HepG2 (cell line): ENCODE results near the gene MAMDC2. TPM values are rescaled to one million over a fixed set of nuclear protein-coding genes. Genes with fewer than 3 reads are reported as not detected.
A peak's percentile ranks its signal among the peaks of the same experiment; 100 is the strongest.

Experiments
- ATAC-seq: fragments of 200-7000 bp; cut with Tn5 transposase; 3 replicates; pipeline ENCODE4 v1.9.1; 2020; ENCODE audit warnings: mild to moderate bottlenecking, moderate library complexity
- BruUV-seq: library from RNA; stranded (reverse); fragments of 400-500 nt; replicated peaks from 2 replicates; lab custom pipeline; 2021; lab: Mats Ljungman, UMichigan
- CTCF ChIA-PET: fragments of 300-600 bp; formaldehyde crosslinking; extraction: SDS; loops from one replicate; lab custom pipeline; 2021; ENCODE audit warnings: low total read pairs, inconsistent platforms, low intra/inter-chr PET ratio; lab: Yijun Ruan, JAX
- POLR2A ChIA-PET: fragments of 350-600 bp; sonication (Branson Sonifier 250); formaldehyde crosslinking; loops from one replicate; lab custom pipeline; 2020; ENCODE audit warnings: antibody characterized with exemption, inconsistent platforms; lab: Yijun Ruan, JAX
- DNase-seq: peaks from one replicate; pipeline ENCODE4 v3.0.0-alpha.2; 2015; ENCODE audit warnings: low spot score
- FAIRE-seq: peaks from 3 replicates; lab custom pipeline; 2011; peaks lifted over from hg19 to GRCh38; lab: Jason Lieb, UNC
- H2AFZ ChIP-seq: one replicate; pipeline ENCODE4 v1.6.1; 2011; ENCODE audit warnings: low read length, inconsistent platforms
- H3K27ac ChIP-seq: fragments of 300-600 bp; 3 replicates; pipeline ENCODE4 v1.8.0; 2011; ENCODE audit warnings: mixed run types, mild to moderate bottlenecking, mixed read lengths, low read length, inconsistent platforms; ENCODE audit not compliant: insufficient read depth; ENCODE audit errors: extremely low read length
- H3K27me3 ChIP-seq, 2 experiments: fragments of 200-600 bp in 1 of 2; 2 replicates in 1 of 2; 3 replicates in 1 of 2; pipeline versions ENCODE4 v1.6.0 to v1.8.0; 2011; ENCODE audit warnings: low read length in 2 of 2, mild to moderate bottlenecking in 2 of 2, moderate library complexity in 2 of 2, inconsistent platforms in 1 of 2; ENCODE audit not compliant: insufficient read depth in 2 of 2, control insufficient read depth in 1 of 2
- H3K36me3 ChIP-seq, 2 experiments: fragments of 200-600 bp in 1 of 2; replicated peaks in 1 of 2; 2 replicates in 1 of 2; 3 replicates in 1 of 2; pipeline versions ENCODE4 v1.5.1 to v1.8.0; 2011; ENCODE audit warnings: low read length in 2 of 2, inconsistent platforms in 1 of 2; ENCODE audit not compliant: insufficient read depth in 2 of 2, control insufficient read depth in 1 of 2
- H3K4me1 ChIP-seq: 2 replicates; pipeline ENCODE4 v1.5.1; 2012; ENCODE audit warnings: low read length, inconsistent platforms; ENCODE audit not compliant: insufficient read depth
- H3K4me2 ChIP-seq: 2 replicates; pipeline ENCODE4 v1.6.0; 2011; ENCODE audit warnings: low read depth, low read length, inconsistent platforms
- H3K4me3 ChIP-seq, 3 experiments: fragments of 200-600 bp in 1 of 3; sonication (generic), shearing (Covaris generic) in 1 of 3; replicated peaks in 1 of 3; 2 replicates each; pipeline ENCODE4 v1.5.1; 2011 to 2016; ENCODE audit warnings: low read length in 3 of 3, inconsistent platforms in 2 of 3, low read depth in 2 of 3, mild to moderate bottlenecking in 2 of 3, control low read depth in 1 of 3, mixed read lengths in 1 of 3; ENCODE audit not compliant: insufficient read depth in 1 of 3
- H3K79me2 ChIP-seq: one replicate; pipeline ENCODE4 v1.6.1; 2011; ENCODE audit warnings: low read length, inconsistent platforms; ENCODE audit not compliant: insufficient read depth
- H3K9ac ChIP-seq: 2 replicates; pipeline ENCODE4 v1.6.0; 2011; ENCODE audit warnings: mild to moderate bottlenecking, low read depth, low read length, inconsistent platforms; ENCODE audit not compliant: insufficient read depth
- H3K9me3 ChIP-seq: 2 replicates; pipeline ENCODE4 v1.5.1; 2012; ENCODE audit warnings: mild to moderate bottlenecking, low read length
- H4K20me1 ChIP-seq: 2 replicates; pipeline ENCODE4 v1.6.0; 2011; ENCODE audit warnings: inconsistent platforms, mild to moderate bottlenecking, low read length, moderate library complexity; ENCODE audit not compliant: insufficient read depth
- CCAR2 ChIP-seq: fragments of 200-400 bp; formaldehyde crosslinking; optimal IDR thresholded peaks from 2 replicates; pipeline ENCODE3; 2018; ENCODE audit warnings: low read depth, mild to moderate bottlenecking, low read length, moderate library complexity
- CERS6 ChIP-seq: sonication (generic); formaldehyde crosslinking; IDR thresholded peaks from 2 replicates; pipeline ENCODE4 v1.5.0; 2020; ENCODE audit warnings: missing genetic modification reagents
- HDAC1 ChIP-seq: sonication (generic); formaldehyde crosslinking; IDR thresholded peaks from 2 replicates; pipeline ENCODE4 v1.5.1; 2020; ENCODE audit warnings: mild to moderate bottlenecking, missing genetic modification reagents
- HMGXB3 ChIP-seq: sonication (generic); formaldehyde crosslinking; IDR thresholded peaks from 2 replicates; pipeline ENCODE4 v1.4.0; 2020; ENCODE audit warnings: missing genetic modification reagents, borderline replicate concordance
- HOXA5 ChIP-seq: sonication (generic); formaldehyde crosslinking; IDR thresholded peaks from 2 replicates; pipeline ENCODE4 v1.4.0; 2020; ENCODE audit warnings: missing genetic modification reagents
- LBX2 ChIP-seq: sonication (generic); formaldehyde crosslinking; IDR thresholded peaks from 2 replicates; pipeline ENCODE4 v1.5.0; 2020; ENCODE audit warnings: missing genetic modification reagents, mild to moderate bottlenecking, borderline replicate concordance
- NR2F1 ChIP-seq, 2 experiments: fragments of 450-650 bp in 1 of 2; formaldehyde crosslinking in 1 of 2; IDR thresholded peaks; 2 replicates each; pipeline versions ENCODE4 v1.5.0 to v1.6.1; 2016 to 2020; ENCODE audit warnings: mild to moderate bottlenecking in 1 of 2, missing compliant biosample characterization in 1 of 2, missing genetic modification reagents in 1 of 2, moderate library complexity in 1 of 2
- TFE3 ChIP-seq: IDR thresholded peaks from 2 replicates; pipeline ENCODE4 v1.6.1; 2016
- ZBTB37 ChIP-seq: sonication (generic); formaldehyde crosslinking; IDR thresholded peaks from 2 replicates; pipeline ENCODE4 v1.4.0; 2020; ENCODE audit warnings: mild to moderate bottlenecking, missing genetic modification reagents
- ZBTB7B ChIP-seq: sonication (generic); formaldehyde crosslinking; IDR thresholded peaks from 2 replicates; pipeline ENCODE4 v1.4.0; 2020; ENCODE audit warnings: missing genetic modification reagents
- ZFX ChIP-seq: sonication (generic); formaldehyde crosslinking; IDR thresholded peaks from 2 replicates; pipeline ENCODE4 v1.4.0; 2020; ENCODE audit warnings: mild to moderate bottlenecking, low read depth, missing genetic modification reagents, moderate library complexity
- ZNF446 ChIP-seq: sonication (generic); formaldehyde crosslinking; IDR thresholded peaks from 2 replicates; pipeline ENCODE4 v1.5.0; 2020; ENCODE audit warnings: mild to moderate bottlenecking, missing genetic modification reagents
- WGBS: methylation state at CpG from one replicate; pipeline ENCODE4 v1.1.6; 2017; ENCODE audit warnings: low lambda C conversion rate; 5-methylcytosine and 5-hydroxymethylcytosine counted together
- in situ Hi-C: cut with HindIII; loops from 2 replicates; pipeline ENCODE4 v1.10.0; 2017; ENCODE audit warnings: low pct_unique_long_range_greater_than_20kb; ENCODE audit not compliant: extremely low pct_ligation_motif_present
- intact Hi-C: fragments of 100-400 bp; cut with micrococcal nuclease; formaldehyde crosslinking; loops from one replicate; pipeline ENCODE4 v1.10.0; 2022; ENCODE audit not compliant: unreplicated experiment
- polyA plus RNA-seq, 8 experiments: library from polyadenylated mRNA; depleted of rRNA in 3 of 8; stranded (reverse) in 7 of 8; unstranded in 1 of 8; fragments of >200 nt; fragmentation: Illumina TruSeq in 4 of 8; extraction: Trizol in 4 of 8; gene quantifications; 2 replicates each; pipeline versions ENCODE4 v1.2.1 to v1.2.3, GENCODE V29; 2011 to 2016; ENCODE audit warnings: low read depth in 4 of 8, missing spikeins in 1 of 8, mixed read lengths in 1 of 8; ENCODE audit not compliant: insufficient read depth in 1 of 8
- total RNA-seq, 5 experiments: library from RNA; depleted of rRNA; stranded (reverse); fragments of >200 nt; fragmentation: Illumina TruSeq; extraction: Trizol; gene quantifications; 2 replicates each; pipeline ENCODE4 v1.2.3, GENCODE V29; 2016; ENCODE audit warnings: low read depth in 1 of 5

Gene MAMDC2
- total and polyA plus RNA-seq, 2 of the 13 experiments (the other 11 are each of a cell fraction or from before 2014, with no cell fraction given): not detected

GRCh38 chr9:70123695-70124094 lies 80.0 kb downstream of the MAMDC2 start:
- in situ Hi-C loops: no loop called here
- 49% methylated on average over 4 of the region's 4 CpGs for WGBS
- peak; percentile 45; the same call in 1 of the 2 replicates for TF ChIP-seq ZBTB37 (CRISPR knock-in tag)
- no peak for TF ChIP-seq LBX2 (CRISPR knock-in tag)
- TF ChIP-seq ZNF446: no peak
- 0 out of 2 replicates have a peak, but pooled peaks have one; percentile 27 for TF ChIP-seq ZBTB7B
- no peak for TF ChIP-seq TFE3 (CRISPR knock-in tag)
- TF ChIP-seq NR2F1 (CRISPR knock-in tag; IDR thresholded peaks at IDR 0.05): 0 out of 4 replicates have a peak, but pooled peaks of 1 of the 2 experiments have one; percentile 31
- TF ChIP-seq CERS6: no peak
- TF ChIP-seq HDAC1 (CRISPR knock-in tag): no peak
- no peak for TF ChIP-seq HMGXB3 (CRISPR knock-in tag)
- no peak for TF ChIP-seq CCAR2
- no peak for TF ChIP-seq HOXA5 (CRISPR knock-in tag)
- TF ChIP-seq ZFX (CRISPR knock-in tag): no peak

More at GRCh38 chr9:70123695-70124094, 80.0 kb downstream of the MAMDC2 start:
- POLR2A ChIA-PET: no interaction called here
- no peaks in the 10 kb centered on the region for H3K9me3 ChIP-seq
- no TSS peak for BruUV-seq
- H3K4me2 ChIP-seq: no peak overlapping the region
- peak; percentile 18 for FAIRE-seq
- no peak for DNase-seq
- H4K20me1 ChIP-seq: no peaks in the 10 kb centered on the region
- no peak overlapping the region for H3K27ac ChIP-seq
- H3K4me3 ChIP-seq: no peak overlapping the region
- CTCF ChIA-PET: no interaction called here
- H2AFZ ChIP-seq: no peak overlapping the region
- no peaks in the 10 kb centered on the region for H3K36me3 ChIP-seq
- H3K27me3 ChIP-seq: 0 out of 5 replicates have a peak, but pooled peaks cover 0 to 5% of the 10 kb centered on the region in 2 experiments
- intact Hi-C loops: loop anchor here (5.0 kb wide), 1 partner anchor 134 kb away; the partner anchor contains the start of gene SMC5
- no peak overlapping the region for H3K9ac ChIP-seq
- no peaks in the 10 kb centered on the region for H3K79me2 ChIP-seq
- H3K4me1 ChIP-seq: peaks cover 73% of the 10 kb centered on the region
- ATAC-seq: no peak
